DND-41 (cell line): Measurements from ENCODE around the gene TRAPPC5.

ENCODE experiments used
- ATAC-seq: fragments of 200-7000 bp; cut with Tn5 transposase; 3 replicates; pipeline ENCODE4 v1.9.1; 2021; ENCODE audit warnings: low read depth; ENCODE audit not compliant: insufficient read depth
- DNase-seq: peaks from one replicate; pipeline ENCODE4 v3.0.0-alpha.2; 2020
- H2AFZ ChIP-seq: 2 replicates; pipeline ENCODE4 v1.6.0; 2012; ENCODE audit warnings: low read depth, low read length
- H3K27ac ChIP-seq: 2 replicates; pipeline ENCODE4 v1.5.1; 2012; ENCODE audit warnings: low read length, inconsistent platforms
- H3K27me3 ChIP-seq: fragments of 200-600 bp; sonication (generic); 2 replicates; pipeline ENCODE4 v1.6.0; 2012; ENCODE audit warnings: low read length, mild to moderate bottlenecking, inconsistent platforms; ENCODE audit not compliant: insufficient read depth, poor library complexity
- H3K36me3 ChIP-seq: 2 replicates; pipeline ENCODE4 v1.5.1; 2012; ENCODE audit warnings: low read length, inconsistent platforms; ENCODE audit not compliant: insufficient read depth
- H3K4me1 ChIP-seq: 2 replicates; pipeline ENCODE4 v1.5.1; 2012; ENCODE audit warnings: mild to moderate bottlenecking, low read length; ENCODE audit not compliant: insufficient read depth
- H3K4me2 ChIP-seq: 2 replicates; pipeline ENCODE4 v1.6.0; 2012; ENCODE audit warnings: mild to moderate bottlenecking, moderate library complexity, low read length, inconsistent platforms; ENCODE audit not compliant: insufficient read depth
- H3K4me3 ChIP-seq, 2 experiments: fragments of 200-600 bp in 1 of 2; shearing (Covaris generic) in 1 of 2; 2 replicates each; pipeline ENCODE4 v1.5.1; 2012 to 2016; ENCODE audit warnings: inconsistent platforms in 2 of 2, low read length in 2 of 2, mild to moderate bottlenecking in 2 of 2, low read depth in 1 of 2, moderate library complexity in 1 of 2
- H3K79me2 ChIP-seq: 2 replicates; pipeline ENCODE4 v1.6.0; 2012; ENCODE audit warnings: low read length, inconsistent platforms; ENCODE audit not compliant: insufficient read depth
- H3K9ac ChIP-seq: 2 replicates; pipeline ENCODE4 v1.6.0; 2012; ENCODE audit warnings: low read depth, mild to moderate bottlenecking, inconsistent platforms, low read length, moderate library complexity
- H3K9me3 ChIP-seq: 2 replicates; pipeline ENCODE4 v1.5.1; 2012; ENCODE audit warnings: low read length, moderate library complexity, mild to moderate bottlenecking, inconsistent platforms; ENCODE audit not compliant: insufficient read depth, severe bottlenecking
- H4K20me1 ChIP-seq: 2 replicates; pipeline ENCODE4 v1.6.0; 2012; ENCODE audit warnings: low read length; ENCODE audit not compliant: insufficient read depth
- CTCF ChIP-seq: IDR thresholded peaks from 2 replicates; pipeline ENCODE4 v1.5.1; 2012; ENCODE audit warnings: borderline replicate concordance, low read length, moderate library complexity, mild to moderate bottlenecking; ENCODE audit not compliant: poor library complexity, severe bottlenecking; ENCODE audit errors: extremely low read depth
- EZH2 ChIP-seq: IDR thresholded peaks from 3 replicates; pipeline ENCODE4 v1.6.1; 2012; ENCODE audit warnings: borderline replicate concordance, low read depth, mild to moderate bottlenecking, moderate library complexity, low read length, inconsistent platforms; ENCODE audit not compliant: severe bottlenecking

The TRAPPC5 gene

GRCh38 chr19:7657131-7657751 lies 23.4 kb upstream of the TRAPPC5 start:
- ATAC-seq (no peak), DNase-seq (peak; percentile 33)
- H3K4me1 ChIP-seq, result peaks cover 19% of the 10 kb centered on the region
- H3K36me3 ChIP-seq, result no peaks in the 10 kb centered on the region
- no peak overlapping the region for H3K9ac ChIP-seq
- no peaks in the 10 kb centered on the region for H3K79me2 ChIP-seq
- no peak overlapping the region for H3K4me3 ChIP-seq
- no peak overlapping the region for H2AFZ ChIP-seq
- H3K27ac ChIP-seq, result no peak overlapping the region
- H3K4me2 ChIP-seq, result no peak overlapping the region
- no peaks in the 10 kb centered on the region for H3K9me3 ChIP-seq
- H3K27me3 ChIP-seq, result no peaks in the 10 kb centered on the region
- H4K20me1 ChIP-seq, result no peaks in the 10 kb centered on the region
- no peak for TF ChIP-seq CTCF
- no peak for TF ChIP-seq EZH2

DNA sequence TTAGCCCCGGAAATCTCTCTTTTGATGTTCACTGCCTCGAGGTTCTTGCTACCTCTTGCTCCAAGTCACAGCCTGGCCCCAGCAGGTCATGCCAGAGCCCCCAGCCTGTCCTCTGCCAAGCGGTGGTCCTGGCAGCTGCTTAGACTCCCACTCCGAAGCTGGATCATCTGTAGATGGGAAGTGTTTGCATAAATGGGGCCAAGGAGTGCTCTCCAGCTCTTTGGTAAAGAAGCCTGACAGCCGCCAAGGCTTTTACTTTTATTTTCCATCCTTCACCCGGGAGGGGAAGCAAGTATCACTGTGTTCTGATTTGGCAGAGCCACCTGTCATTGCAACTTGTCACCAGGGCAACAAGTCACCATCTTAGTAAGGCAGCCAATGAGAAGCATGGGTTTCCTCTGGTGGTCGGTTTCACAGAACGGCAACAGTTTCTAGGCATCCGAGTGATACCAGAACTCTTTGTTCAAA lies 22.4 kb upstream of the TRAPPC5 start:
- peak; percentile 66 for DNase-seq
- peak; percentile 95 for ATAC-seq
- Histone ChIP-seq H3K9ac (no peak overlapping the region; the same call in 1 of the 2 replicates), H3K4me3 (peak overlapping the region in 1 of 2 experiments; percentile 41; a peak in 1 of 4 replicates), H3K27me3 (no peaks in the 10 kb centered on the region), H3K9me3 (no peaks in the 10 kb centered on the region), H2AFZ (peak overlapping the region; percentile 61), H3K79me2 (no peaks in the 10 kb centered on the region), H3K36me3 (no peaks in the 10 kb centered on the region), H4K20me1 (no peaks in the 10 kb centered on the region), H3K4me1 (peaks cover 16% of the 10 kb centered on the region), H3K4me2 (peak overlapping the region; percentile 56), H3K27ac (peak overlapping the region; percentile 50; the same call in 1 of the 2 replicates)
- TF ChIP-seq CTCF (no peak), EZH2 (no peak)

- Histone ChIP-seq H3K27me3 (no peaks in the 10 kb centered on the region), H3K36me3 (no peaks in the 10 kb centered on the region), H3K9me3 (no peaks in the 10 kb centered on the region), H4K20me1 (no peaks in the 10 kb centered on the region), H3K4me1 (peaks cover 16% of the 10 kb centered on the region), H3K4me3 (no peak overlapping the region), H3K27ac (no peak overlapping the region), H2AFZ (no peak overlapping the region), H3K9ac (no peak overlapping the region), H3K4me2 (no peak overlapping the region), H3K79me2 (no peaks in the 10 kb centered on the region)
- TF ChIP-seq CTCF (no peak), EZH2 (no peak)
- ATAC-seq (no peak), DNase-seq (no peak)
Measured at GRCh38 chr19:7661744-7662538, 18.7 kb upstream of the TRAPPC5 start.
